ENCODE results near the gene OR2AG1. TPM values are rescaled to one million over a fixed set of nuclear protein-coding genes. Genes with fewer than 3 reads are reported as not detected.

The OR2AG1 gene
- total RNA-seq, 1 donor from 2014 or later, result not detected

- Mint-ChIP-seq H3K36me3 (no peaks in the 10 kb centered on the region), H3K27ac (no peak overlapping the region), H3K27me3 (ENCODE audit: insufficient read depth, low read depth) (peaks cover 3% of the 10 kb centered on the region), H3K4me3 (no peak overlapping the region), H3K4me1 (peaks cover 2% of the 10 kb centered on the region), H3K9me3 (no peaks in the 10 kb centered on the region)
- Histone ChIP-seq H3K36me3 (no peaks in the 10 kb centered on the region), H3K4me3 (no peak overlapping the region), H2AFZ (replicated peaks) (no peak overlapping the region), H4K20me1 (ENCODE audit: low read depth) (no peaks in the 10 kb centered on the region), H3K4me1 (peaks cover under 1% of the 10 kb centered on the region), H3F3A (ENCODE audit: low read depth) (no peaks in the 10 kb centered on the region), H3K4me2 (no peak overlapping the region), H3K9ac (no peak overlapping the region), H3K79me2 (ENCODE audit: low read depth) (no peaks in the 10 kb centered on the region), H3K9me3 (ENCODE audit: low read depth) (no peaks in the 10 kb centered on the region), H3K27me3 (no peaks in the 10 kb centered on the region), H3K27ac (no peak overlapping the region)
- DNase-seq (ENCODE audit: low spot score), result no peak
- TF ChIP-seq EZH2phosphoT487 (IDR thresholded peaks at IDR 0.05) (no peak), CTCF (IDR thresholded peaks at IDR 0.05) (no peak), EZH2 (IDR thresholded peaks at IDR 0.05) (no peak)
Observed at GRCh38 chr11:6828103-6828502, 45.3 kb downstream of the OR2AG1 start.

DNA sequence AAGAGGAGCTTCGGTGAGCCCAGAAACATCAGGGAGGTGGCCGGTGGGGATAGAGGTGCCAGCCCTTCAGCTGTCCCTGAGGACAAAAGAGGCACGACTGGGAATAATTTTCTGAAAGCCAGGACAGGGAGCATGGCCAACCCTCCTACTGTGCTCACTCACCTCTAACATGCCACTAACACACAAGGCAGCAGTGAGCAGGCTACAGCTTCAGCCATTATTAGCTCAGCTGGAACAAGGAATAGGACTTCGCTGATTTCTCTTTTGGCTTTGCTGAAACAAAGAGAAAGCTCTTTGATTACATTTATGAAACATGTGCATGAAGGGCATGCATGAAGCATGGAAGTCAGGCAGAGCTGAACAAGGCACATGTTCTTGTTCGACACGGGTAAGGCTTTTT lies 50.5 kb downstream of the OR2AG1 start:
- TF ChIP-seq CTCF (IDR thresholded peaks at IDR 0.05) (no peak), EZH2 (IDR thresholded peaks at IDR 0.05) (no peak), EZH2phosphoT487 (IDR thresholded peaks at IDR 0.05) (no peak)
- H3K27me3 ChIP-seq, result no peaks in the 10 kb centered on the region
- peaks cover 5% of the 10 kb centered on the region for H3K27me3 Mint-ChIP-seq (ENCODE audit: insufficient read depth, low read depth)
- peak overlapping the region; percentile 11 for H3K4me3 Mint-ChIP-seq
- no peaks in the 10 kb centered on the region for H3K9me3 Mint-ChIP-seq
- no peak overlapping the region for H3K9ac ChIP-seq
- no peaks in the 10 kb centered on the region for H3K36me3 Mint-ChIP-seq
- H3F3A ChIP-seq (ENCODE audit: low read depth), result no peaks in the 10 kb centered on the region
- H3K36me3 ChIP-seq, result no peaks in the 10 kb centered on the region
- H3K79me2 ChIP-seq (ENCODE audit: low read depth), result no peaks in the 10 kb centered on the region
- H3K4me2 ChIP-seq, result peak overlapping the region; percentile 18
- no peaks in the 10 kb centered on the region for H3K9me3 ChIP-seq (ENCODE audit: low read depth)
- peaks cover 10% of the 10 kb centered on the region for H3K4me1 Mint-ChIP-seq
- H3K4me1 ChIP-seq, result peaks cover 7% of the 10 kb centered on the region
- H4K20me1 ChIP-seq (ENCODE audit: low read depth), result no peaks in the 10 kb centered on the region
- H2AFZ ChIP-seq (replicated peaks), result no peak overlapping the region
- no peak overlapping the region for H3K4me3 ChIP-seq
- DNase-seq (ENCODE audit: low spot score), result no peak
- H3K27ac Mint-ChIP-seq, result peak overlapping the region; percentile 79
- no peak overlapping the region for H3K27ac ChIP-seq

DNA sequence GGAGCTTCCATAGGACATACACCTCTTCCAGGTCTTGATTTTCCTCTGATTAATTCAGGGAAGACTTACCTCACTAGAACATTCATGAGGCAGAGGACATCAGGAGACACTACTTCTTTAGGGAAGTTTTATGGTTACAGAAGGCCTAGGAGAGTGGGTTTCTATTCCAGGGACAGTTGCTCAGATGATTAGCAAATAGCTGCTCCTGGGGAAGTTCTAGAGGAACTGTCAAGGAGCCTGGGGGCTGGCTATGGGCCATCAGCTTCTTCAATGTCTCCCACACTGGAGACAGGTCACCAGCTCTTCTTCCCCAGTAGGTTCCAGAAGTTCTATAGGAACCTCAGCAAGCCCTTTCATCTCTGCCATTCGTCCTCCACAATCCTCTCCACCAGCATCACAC lies 51.2 kb downstream of the OR2AG1 start:
- Histone ChIP-seq H3K9ac (no peak overlapping the region), H4K20me1 (ENCODE audit: low read depth) (no peaks in the 10 kb centered on the region), H3K4me3 (no peak overlapping the region), H3K27me3 (no peaks in the 10 kb centered on the region), H3K4me2 (no peak overlapping the region), H3F3A (ENCODE audit: low read depth) (no peaks in the 10 kb centered on the region), H3K9me3 (ENCODE audit: low read depth) (no peaks in the 10 kb centered on the region), H3K4me1 (peaks cover 7% of the 10 kb centered on the region), H3K27ac (no peak overlapping the region), H2AFZ (replicated peaks) (no peak overlapping the region), H3K36me3 (no peaks in the 10 kb centered on the region), H3K79me2 (ENCODE audit: low read depth) (no peaks in the 10 kb centered on the region)
- Mint-ChIP-seq H3K27ac (peak overlapping the region; percentile 33), H3K4me1 (peaks cover 10% of the 10 kb centered on the region), H3K36me3 (no peaks in the 10 kb centered on the region), H3K9me3 (no peaks in the 10 kb centered on the region), H3K4me3 (no peak overlapping the region), H3K27me3 (ENCODE audit: insufficient read depth, low read depth) (peaks cover 2% of the 10 kb centered on the region)
- TF ChIP-seq CTCF (IDR thresholded peaks at IDR 0.05), result no peak
- TF ChIP-seq EZH2 (IDR thresholded peaks at IDR 0.05), result no peak
- no peak for TF ChIP-seq EZH2phosphoT487 (IDR thresholded peaks at IDR 0.05)
- no peak for DNase-seq (ENCODE audit: low spot score)

Other genes starting within 250 kb of the OR2AG1 start
- 12.3 and 16.0 TPM in 2 replicates for gene RRP8, start 179.4 kb upstream of the OR2AG1 start, total RNA-seq (ENCODE audit: low replicate concordance)
- 85.6 and 98.7 TPM in 2 replicates for gene ILK, start 179.2 kb upstream of the OR2AG1 start, total RNA-seq (ENCODE audit: low replicate concordance)
- gene TAF10, start 170.8 kb upstream of the OR2AG1 start, total RNA-seq (ENCODE audit: low replicate concordance), result 34.1 and 58.0 TPM in 2 replicates
- gene TPP1, start 163.6 kb upstream of the OR2AG1 start, total RNA-seq (ENCODE audit: low replicate concordance), result 9.9 and 28.8 TPM in 2 replicates
- gene DCHS1, start 127.2 kb upstream of the OR2AG1 start, total RNA-seq (ENCODE audit: low replicate concordance), result 4.5 and 9.0 TPM in 2 replicates
- 24.3 and 30.9 TPM in 2 replicates for gene MRPL17, start 99.7 kb upstream of the OR2AG1 start, total RNA-seq (ENCODE audit: low replicate concordance)
- 0.25 and 0.36 TPM in 2 replicates for gene OR2AG2, start 11.0 kb upstream of the OR2AG1 start, total RNA-seq (ENCODE audit: low replicate concordance)
- 0.36 and 0.50 TPM in 2 replicates for gene OR6A2, start 16.7 kb downstream of the OR2AG1 start, total RNA-seq (ENCODE audit: low replicate concordance)
- not detected in 2 replicates for gene OR10A5, start 62.7 kb downstream of the OR2AG1 start, total RNA-seq (ENCODE audit: low replicate concordance)
- not detected in 2 replicates for gene OR10A2, start 80.0 kb downstream of the OR2AG1 start, total RNA-seq (ENCODE audit: low replicate concordance)
- not detected in 2 replicates for gene OR10A4, start 93.6 kb downstream of the OR2AG1 start, total RNA-seq (ENCODE audit: low replicate concordance)
- 0.56 TPM in 1 of 2 replicates, not detected in the other for gene OR2D2, start 109.5 kb downstream of the OR2AG1 start, total RNA-seq (ENCODE audit: low replicate concordance)
- not detected in 2 replicates for gene OR2D3, start 138.0 kb downstream of the OR2AG1 start, total RNA-seq (ENCODE audit: low replicate concordance)
- gene ZNF215, start 143.4 kb downstream of the OR2AG1 start, total RNA-seq (ENCODE audit: low replicate concordance), result 14.8 and 20.1 TPM in 2 replicates
- 13.2 and 19.6 TPM in 2 replicates for gene ZNF214, start 237.3 kb downstream of the OR2AG1 start, total RNA-seq (ENCODE audit: low replicate concordance)
- 1.3 and 1.8 TPM in 2 replicates for gene NLRP14, start 237.5 kb downstream of the OR2AG1 start, total RNA-seq (ENCODE audit: low replicate concordance)